Measurements from ENCODE around the gene ZYG11A. TPM values are rescaled to one million over a fixed set of nuclear protein-coding genes. Genes with fewer than 3 reads are reported as not detected.

The ZYG11A gene
- total RNA-seq, 1 donor from 2014 or later = 0.47 TPM

DNA sequence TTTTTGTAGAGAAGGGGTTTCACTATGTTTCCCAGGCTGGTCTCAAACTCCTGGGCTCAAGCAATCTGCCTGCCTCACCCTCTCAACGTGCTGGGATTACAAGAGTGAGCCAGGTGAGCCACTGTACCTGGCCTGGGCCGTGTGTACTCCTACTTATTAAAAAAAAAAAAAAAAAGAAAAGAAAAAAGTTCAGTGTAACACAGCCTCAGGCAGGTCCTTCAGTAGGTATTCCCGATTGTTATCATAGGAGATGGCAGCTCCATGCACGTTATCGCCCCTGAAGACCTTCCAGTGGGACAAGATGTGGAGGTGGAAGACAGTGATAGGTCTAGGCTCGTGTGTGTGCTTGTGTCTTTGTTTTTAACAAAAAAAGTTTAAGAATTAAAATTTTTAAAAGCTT is 75.6 kb downstream of the ZYG11A start:
- no peak for DNase-seq

DNA sequence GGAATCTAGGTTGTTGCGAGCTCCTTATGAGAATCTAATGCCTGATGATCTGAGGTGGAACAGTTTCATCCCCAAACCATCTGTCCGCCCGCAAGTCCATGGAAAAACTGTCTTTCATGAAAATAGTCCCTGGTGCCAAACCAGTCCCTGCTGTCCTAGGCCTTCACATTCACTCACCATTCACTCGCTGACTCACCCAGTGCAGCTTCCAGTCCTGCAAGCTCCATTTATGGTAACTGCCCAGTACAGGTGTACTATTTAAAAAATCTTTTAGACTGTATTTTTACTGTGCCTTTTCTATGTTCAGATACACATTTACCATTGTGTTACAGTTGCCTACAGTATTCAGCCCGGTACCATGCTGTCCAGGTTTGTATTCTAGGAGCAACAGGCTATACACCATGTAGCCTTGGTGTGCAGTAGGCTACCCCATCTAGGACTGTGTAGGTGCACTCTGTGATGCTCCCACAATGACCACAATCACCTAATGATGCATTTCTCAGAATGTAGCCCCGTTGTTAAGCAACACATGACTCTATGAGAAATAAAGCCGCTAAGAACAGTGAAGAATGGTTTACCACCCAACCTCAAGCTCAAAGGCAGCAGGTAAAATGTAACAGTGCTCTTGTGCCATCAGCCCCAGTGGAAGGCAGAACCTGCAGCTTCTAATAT is 76.6 kb downstream of the ZYG11A start:
- no peak for DNase-seq

DNA sequence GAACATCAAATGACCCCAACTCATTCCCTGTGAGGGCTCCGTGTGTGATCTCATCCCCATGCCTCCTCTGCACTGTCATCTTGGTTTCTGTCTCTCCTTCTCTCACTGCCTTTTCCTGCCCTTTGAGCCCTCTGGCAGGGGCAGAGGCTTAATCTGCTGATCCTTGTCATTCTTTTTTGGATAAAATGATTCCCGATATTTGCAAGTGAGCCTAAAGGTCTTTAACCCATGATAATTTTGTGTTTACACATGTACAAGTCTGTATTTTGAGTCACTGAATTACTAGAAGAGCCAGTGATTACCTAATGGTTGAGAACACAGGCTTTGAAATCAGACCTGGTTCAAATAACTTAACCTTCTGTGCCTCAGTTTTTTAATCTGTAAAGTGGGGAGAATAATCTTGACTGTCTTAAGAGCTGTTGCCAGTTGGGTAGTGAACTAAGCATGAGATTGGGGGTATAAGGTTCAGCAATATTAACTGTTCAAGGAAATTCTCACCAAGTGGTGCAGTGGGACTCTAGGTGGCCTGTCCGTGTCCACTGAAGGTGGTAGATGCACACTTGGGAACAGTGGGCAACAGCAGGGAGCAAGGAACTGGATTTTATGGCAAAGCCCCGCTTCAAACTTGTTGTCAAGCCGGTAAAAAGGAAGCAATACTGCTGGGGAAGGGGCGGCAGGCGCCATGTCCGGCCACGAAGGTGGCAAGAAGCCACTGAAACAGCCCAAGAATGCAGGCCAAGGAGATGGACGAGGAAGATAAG is 77.3 kb downstream of the ZYG11A start:
- DNase-seq = no peak

DNA sequence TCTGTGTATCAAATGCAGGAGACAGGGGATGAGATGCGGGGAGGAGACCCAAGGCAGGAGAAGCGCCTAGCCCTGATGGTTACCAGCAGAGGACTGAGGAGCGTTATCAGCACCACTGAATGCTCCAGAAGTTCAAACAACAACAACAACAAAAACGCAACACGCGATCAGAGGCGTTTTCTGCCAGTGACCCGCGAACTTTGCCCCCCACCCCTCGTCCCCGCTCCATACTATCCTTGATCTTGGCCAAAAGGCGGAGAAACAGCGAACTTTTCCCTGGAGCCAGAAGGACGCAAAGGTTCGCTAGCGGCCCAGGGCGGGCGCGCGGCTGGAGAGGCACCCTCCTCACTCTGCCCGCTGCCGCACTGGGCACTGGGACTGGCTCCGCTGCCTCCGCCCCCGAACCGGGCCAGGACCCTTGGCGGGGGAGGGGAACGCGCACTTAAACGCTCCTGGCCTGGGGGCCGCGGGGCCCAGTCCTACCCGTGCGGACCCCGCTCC is 78.3 kb downstream of the ZYG11A start:
- no peak for DNase-seq

DNA sequence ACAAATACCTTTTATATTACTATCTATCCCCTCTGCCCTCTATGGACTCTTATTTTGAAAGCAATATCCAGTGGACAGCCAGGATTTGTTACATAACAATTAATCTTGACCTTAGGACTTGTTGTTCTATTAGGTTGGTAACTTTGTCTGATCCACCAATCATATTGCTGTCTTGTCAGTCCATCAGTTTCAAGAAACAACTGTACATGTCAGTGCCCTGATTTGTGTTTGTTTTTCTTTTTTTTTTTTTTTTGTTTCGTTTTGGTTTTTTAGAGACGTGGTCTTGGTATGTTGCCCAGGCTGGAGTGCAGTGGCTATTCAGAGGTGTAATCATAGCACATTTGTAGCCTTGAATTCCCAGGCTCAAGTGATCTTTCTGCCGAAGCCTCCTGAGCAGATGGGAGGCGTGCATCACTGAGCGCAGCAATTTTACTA is 83.0 kb downstream of the ZYG11A start:
- no peak for DNase-seq

DNA sequence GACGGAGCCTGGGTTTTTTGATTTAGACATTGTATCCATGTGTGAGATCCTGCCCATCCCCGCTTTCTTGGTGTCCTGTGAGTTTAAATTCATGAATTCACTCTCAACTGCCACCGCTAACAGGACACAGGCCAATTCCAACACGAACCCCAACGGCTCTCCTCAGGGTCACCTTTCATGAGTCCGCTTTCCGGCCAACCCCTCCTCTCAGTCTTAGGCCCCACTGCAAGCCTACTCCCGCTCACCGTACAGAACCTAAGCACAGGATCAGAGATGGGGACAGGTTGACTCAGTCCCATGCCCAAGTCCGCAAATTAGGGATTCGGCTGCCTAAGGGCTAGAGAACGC is 84.3 kb downstream of the ZYG11A start:
- no peak for DNase-seq

DNA sequence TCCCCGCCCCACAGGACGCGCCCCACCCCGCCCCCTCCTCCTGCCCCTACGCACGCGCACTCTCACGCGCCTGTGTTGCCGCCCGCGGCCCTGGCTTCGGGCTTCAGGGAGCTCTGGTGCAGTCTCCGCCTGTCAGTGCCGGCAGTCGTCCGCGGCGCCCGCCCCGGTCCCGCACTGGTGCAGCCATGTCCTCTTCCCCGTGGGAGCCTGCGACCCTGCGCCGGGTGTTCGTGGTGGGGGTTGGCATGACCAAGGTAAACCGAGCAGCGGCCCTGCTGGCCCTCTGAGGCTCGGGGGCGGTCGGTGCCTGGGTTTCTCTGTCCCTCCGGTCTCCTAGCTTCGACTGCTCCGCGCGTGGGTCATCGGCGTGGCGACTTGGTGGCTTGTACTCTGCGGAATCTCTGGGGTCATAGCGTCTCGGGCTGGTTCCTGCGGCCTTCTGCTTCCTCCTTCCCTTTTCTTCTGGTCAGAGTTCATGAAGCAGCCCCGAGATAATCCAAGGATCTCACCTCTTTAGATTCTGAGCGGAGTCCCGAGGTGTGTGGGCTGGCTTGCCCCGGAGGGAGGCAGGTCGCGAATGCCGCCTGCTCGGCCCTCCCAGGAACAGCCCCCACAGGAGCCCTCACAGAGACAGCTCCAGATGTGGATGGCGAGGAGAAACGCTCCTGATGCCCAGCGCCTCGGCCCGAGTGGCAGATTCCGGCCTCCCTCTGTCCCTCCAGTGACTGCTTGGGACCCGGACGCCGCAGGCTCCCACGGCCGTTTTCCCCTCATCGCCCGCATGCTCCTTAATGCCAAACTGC is 84.9 kb downstream of the ZYG11A start, which contains the start of gene SCP2:
SCP2 (plus strand) TSS at position 65 of the 803 bp plus-strand sequence; CDS start at position 186, 121 bp downstream.
- peak; percentile 79 for DNase-seq

DNA sequence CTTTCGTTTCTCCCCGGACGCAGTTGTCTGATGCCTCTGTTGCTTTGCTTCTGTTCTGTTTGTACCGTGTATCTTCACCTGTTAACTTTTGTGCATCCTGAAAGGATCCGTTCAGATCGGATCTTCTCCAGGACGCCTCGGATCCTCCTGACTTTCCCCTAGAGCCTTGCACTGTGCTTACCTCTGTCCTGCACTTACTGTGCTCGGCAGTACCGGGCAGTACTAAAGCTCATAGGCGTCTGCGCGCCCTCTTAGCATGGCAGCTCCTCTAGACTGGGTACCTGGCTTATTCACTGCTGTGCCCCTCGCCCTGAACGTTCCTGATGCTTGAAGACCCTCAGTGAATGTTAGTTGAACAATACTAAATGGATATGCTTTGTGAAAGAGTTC is 85.5 kb downstream of the ZYG11A start:
- no peak for DNase-seq

DNA sequence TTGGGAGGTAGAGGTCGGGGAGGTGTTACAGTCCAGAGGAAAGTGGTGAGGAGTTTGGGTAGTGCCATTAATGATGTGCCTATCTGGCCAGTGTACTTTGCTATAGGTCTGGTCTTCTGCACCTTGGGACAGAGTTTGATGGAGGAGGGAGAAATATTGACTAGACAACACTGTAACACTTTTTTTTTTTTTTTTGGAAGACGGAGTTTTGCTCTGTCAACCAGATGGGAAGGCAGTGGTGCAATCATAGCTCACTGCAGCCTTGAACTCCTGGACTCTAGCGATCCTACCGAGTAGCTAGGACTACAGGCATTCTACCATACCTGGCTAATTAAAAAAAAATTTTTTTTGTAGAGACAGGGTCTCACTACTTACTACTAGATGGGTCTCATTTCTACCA is 86.5 kb downstream of the ZYG11A start:
- DNase-seq = no peak

DNA sequence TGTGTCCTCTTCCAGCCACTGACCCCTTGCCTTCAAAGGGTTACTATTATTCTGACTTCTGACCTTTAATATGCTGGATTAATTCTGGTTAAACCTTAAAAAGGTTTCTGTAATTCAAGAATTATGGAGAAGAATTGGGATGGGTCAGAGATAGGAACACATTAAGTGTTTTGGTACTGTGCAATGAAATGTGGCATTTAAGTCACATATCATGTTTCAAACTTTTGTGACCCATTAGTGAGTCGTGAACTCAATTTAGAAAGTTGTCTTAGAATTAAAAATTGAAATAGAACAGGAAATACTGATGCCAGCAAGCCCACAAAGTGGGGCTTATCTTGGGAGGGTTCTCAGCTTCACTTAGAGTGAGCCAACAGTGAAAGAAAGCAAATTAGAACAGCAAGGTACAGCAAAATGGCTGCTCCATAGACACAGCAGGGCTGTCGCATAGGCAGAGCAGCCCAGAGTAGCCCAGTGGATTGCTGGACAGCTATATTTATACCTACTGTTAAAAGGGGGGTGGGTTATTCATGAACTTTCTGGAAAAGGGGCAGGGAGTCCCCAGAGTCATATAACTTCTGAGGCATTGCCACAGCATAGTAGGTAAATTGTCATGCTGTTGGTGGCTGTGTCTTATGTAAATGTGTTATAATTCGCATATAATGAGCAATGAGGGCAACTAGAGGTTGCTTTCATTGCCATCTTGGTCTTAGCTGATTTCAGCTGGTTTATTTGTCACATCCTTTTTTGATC is 95.0 kb downstream of the ZYG11A start:
- DNase-seq = no peak

DNA sequence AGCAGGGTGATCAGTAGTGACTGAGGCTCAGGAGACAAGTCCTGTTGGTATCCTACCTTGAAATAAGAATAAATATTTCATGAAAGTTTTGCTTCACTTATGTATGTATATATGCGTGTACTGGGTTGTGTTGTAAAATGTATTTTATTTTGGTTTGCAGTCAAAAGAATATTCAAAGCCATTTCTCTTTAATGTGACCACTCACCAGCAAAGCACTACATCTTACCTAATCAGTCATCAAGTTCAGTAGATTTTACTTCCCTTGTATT is 95.6 kb downstream of the ZYG11A start:
- no peak for DNase-seq

DNA sequence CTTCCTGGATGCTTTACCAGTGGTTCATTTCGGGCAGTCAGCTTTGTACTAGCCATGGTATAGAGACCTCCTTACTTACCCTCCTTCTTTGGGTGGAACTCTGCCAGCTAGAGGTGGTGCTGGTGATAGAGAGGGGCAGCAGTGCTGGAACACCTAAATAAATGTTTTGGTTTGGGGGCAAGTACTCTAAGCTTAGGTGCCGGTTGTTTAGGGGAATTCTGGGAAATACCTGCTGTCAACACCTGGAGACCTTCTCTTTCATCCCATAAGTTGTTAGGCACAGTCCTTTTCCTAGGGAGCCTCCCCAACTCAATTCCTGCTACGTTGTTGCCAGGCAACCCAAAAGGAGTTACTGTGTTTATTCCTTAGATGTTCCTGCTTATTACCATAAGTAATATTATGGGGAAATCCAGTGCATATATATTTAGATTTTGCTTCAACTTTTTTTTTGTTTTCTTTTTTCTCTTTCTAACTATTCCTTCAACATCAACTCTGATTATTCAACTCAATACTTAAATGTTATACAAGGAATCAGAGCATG is 101.4 kb downstream of the ZYG11A start:
- DNase-seq = no peak

DNA sequence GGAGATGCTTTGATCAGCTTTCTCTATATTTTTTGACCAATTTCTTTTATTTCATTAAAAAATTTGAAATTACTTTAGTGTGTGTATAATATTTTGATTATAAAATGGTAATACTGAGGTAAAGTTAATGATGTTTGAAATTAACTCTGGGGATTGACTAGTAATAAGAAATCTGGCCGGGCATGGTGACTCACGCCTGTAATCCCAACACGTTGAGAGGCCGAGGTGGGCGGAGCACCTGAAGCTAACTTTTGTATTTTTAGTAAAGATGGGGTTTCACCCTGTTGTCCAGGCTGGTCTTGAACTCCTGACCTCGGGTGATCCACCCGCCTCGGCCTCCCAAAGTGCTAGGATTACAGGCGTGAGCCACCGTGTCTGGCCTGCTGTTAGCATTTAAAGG is 102.0 kb downstream of the ZYG11A start:
- DNase-seq = no peak

Small RNA genes lying within 50 kb of the gene (small RNA-seq; reads per million reads assigned to genes)
- gene AC099677.1 = not detected
- gene AC099677.2 = not detected
- gene MIR1273F = not detected
- not detected for gene MIR1273G
- not detected for gene MIR5095
- not detected for gene RNU6-969P

Other genes with a start within 250 kb of the ZYG11A start
- gene GPX7, start 240.4 kb upstream of the ZYG11A start, total RNA-seq = 20.9 TPM
- not detected for gene SHISAL2A, start 209.6 kb upstream of the ZYG11A start, total RNA-seq
- 25.6 TPM for gene COA7, start 144.4 kb upstream of the ZYG11A start, total RNA-seq
- 162 TPM for gene ZYG11B, start 116.3 kb upstream of the ZYG11A start, total RNA-seq
- gene ECHDC2, start 79.0 kb downstream of the ZYG11A start, total RNA-seq = 6.6 TPM
- gene SCP2, start 84.5 kb downstream of the ZYG11A start, total RNA-seq = 72.7 TPM
- gene PODN, start 219.5 kb downstream of the ZYG11A start, total RNA-seq = 1.2 TPM